HepG2 (cell line): Measurements from ENCODE around the gene ZNF514. TPM values are rescaled to one million over a fixed set of nuclear protein-coding genes. Genes with fewer than 3 reads are reported as not detected.
"Not testable (repeated sequence)": the region's sequence is repeated elsewhere in the genome, so short reads cannot be mapped to it uniquely, and the experiment has no call there.

Experiments
- ATAC-seq: fragments of 200-7000 bp; cut with Tn5 transposase; 3 replicates; pipeline ENCODE4 v1.9.1; 2020; ENCODE audit warnings: mild to moderate bottlenecking, moderate library complexity
- BruUV-seq: library from RNA; stranded (reverse); fragments of 400-500 nt; replicated peaks from 2 replicates; lab custom pipeline; 2021; lab: Mats Ljungman, UMichigan
- CTCF ChIA-PET: fragments of 300-600 bp; formaldehyde crosslinking; extraction: SDS; loops from one replicate; lab custom pipeline; 2021; ENCODE audit warnings: low total read pairs, inconsistent platforms, low intra/inter-chr PET ratio; lab: Yijun Ruan, JAX
- POLR2A ChIA-PET: fragments of 350-600 bp; sonication (Branson Sonifier 250); formaldehyde crosslinking; loops from one replicate; lab custom pipeline; 2020; ENCODE audit warnings: antibody characterized with exemption, inconsistent platforms; lab: Yijun Ruan, JAX
- DNase-seq: peaks from one replicate; pipeline ENCODE4 v3.0.0-alpha.2; 2015; ENCODE audit warnings: low spot score
- FAIRE-seq: peaks from 3 replicates; lab custom pipeline; 2011; peaks lifted over from hg19 to GRCh38; lab: Jason Lieb, UNC
- H2AFZ ChIP-seq: one replicate; pipeline ENCODE4 v1.6.1; 2011; ENCODE audit warnings: low read length, inconsistent platforms
- H3K27ac ChIP-seq: fragments of 300-600 bp; 3 replicates; pipeline ENCODE4 v1.8.0; 2011; ENCODE audit warnings: mixed run types, mild to moderate bottlenecking, mixed read lengths, low read length, inconsistent platforms; ENCODE audit not compliant: insufficient read depth; ENCODE audit errors: extremely low read length
- H3K27me3 ChIP-seq, 2 experiments: fragments of 200-600 bp in 1 of 2; 2 replicates in 1 of 2; 3 replicates in 1 of 2; pipeline versions ENCODE4 v1.6.0 to v1.8.0; 2011; ENCODE audit warnings: low read length in 2 of 2, mild to moderate bottlenecking in 2 of 2, moderate library complexity in 2 of 2, inconsistent platforms in 1 of 2; ENCODE audit not compliant: insufficient read depth in 2 of 2, control insufficient read depth in 1 of 2
- H3K36me3 ChIP-seq, 2 experiments: fragments of 200-600 bp in 1 of 2; replicated peaks in 1 of 2; 2 replicates in 1 of 2; 3 replicates in 1 of 2; pipeline versions ENCODE4 v1.5.1 to v1.8.0; 2011; ENCODE audit warnings: low read length in 2 of 2, inconsistent platforms in 1 of 2; ENCODE audit not compliant: insufficient read depth in 2 of 2, control insufficient read depth in 1 of 2
- H3K4me1 ChIP-seq: 2 replicates; pipeline ENCODE4 v1.5.1; 2012; ENCODE audit warnings: low read length, inconsistent platforms; ENCODE audit not compliant: insufficient read depth
- H3K4me2 ChIP-seq: 2 replicates; pipeline ENCODE4 v1.6.0; 2011; ENCODE audit warnings: low read depth, low read length, inconsistent platforms
- H3K4me3 ChIP-seq, 3 experiments: fragments of 200-600 bp in 1 of 3; sonication (generic), shearing (Covaris generic) in 1 of 3; replicated peaks in 1 of 3; 2 replicates each; pipeline ENCODE4 v1.5.1; 2011 to 2016; ENCODE audit warnings: low read length in 3 of 3, inconsistent platforms in 2 of 3, low read depth in 2 of 3, mild to moderate bottlenecking in 2 of 3, control low read depth in 1 of 3, mixed read lengths in 1 of 3; ENCODE audit not compliant: insufficient read depth in 1 of 3
- H3K79me2 ChIP-seq: one replicate; pipeline ENCODE4 v1.6.1; 2011; ENCODE audit warnings: low read length, inconsistent platforms; ENCODE audit not compliant: insufficient read depth
- H3K9ac ChIP-seq: 2 replicates; pipeline ENCODE4 v1.6.0; 2011; ENCODE audit warnings: mild to moderate bottlenecking, low read depth, low read length, inconsistent platforms; ENCODE audit not compliant: insufficient read depth
- H3K9me3 ChIP-seq: 2 replicates; pipeline ENCODE4 v1.5.1; 2012; ENCODE audit warnings: mild to moderate bottlenecking, low read length
- H4K20me1 ChIP-seq: 2 replicates; pipeline ENCODE4 v1.6.0; 2011; ENCODE audit warnings: inconsistent platforms, mild to moderate bottlenecking, low read length, moderate library complexity; ENCODE audit not compliant: insufficient read depth
- ARHGAP35 ChIP-seq: sonication (generic); formaldehyde crosslinking; IDR thresholded peaks from 2 replicates; pipeline ENCODE4 v1.9.0; 2022; ENCODE audit warnings: mild to moderate bottlenecking, inconsistent platforms, moderate library complexity, missing genetic modification reagents, borderline replicate concordance
- DPF2 ChIP-seq: sonication (generic); formaldehyde crosslinking; IDR thresholded peaks from 2 replicates; pipeline ENCODE4 v1.4.0; 2020; ENCODE audit warnings: mild to moderate bottlenecking, low read depth, missing genetic modification reagents, borderline replicate concordance
- KDM1A ChIP-seq: IDR thresholded peaks from 2 replicates; pipeline ENCODE4 v1.6.1; 2016; ENCODE audit warnings: missing compliant biosample characterization
- NFE2L2 ChIP-seq: fragments of 150-350 bp; IDR thresholded peaks from 2 replicates; pipeline ENCODE4 v1.6.1; 2014; ENCODE audit warnings: low read length
- NFKBIZ ChIP-seq: IDR thresholded peaks from 2 replicates; pipeline ENCODE4 v1.6.1; 2018; ENCODE audit warnings: missing genetic modification reagents, missing compliant biosample characterization
- NFRKB ChIP-seq: fragments of 450-650 bp; IDR thresholded peaks from 2 replicates; pipeline ENCODE4 v1.6.1; 2017
- PBX3 ChIP-seq: sonication (generic); formaldehyde crosslinking; IDR thresholded peaks from 2 replicates; pipeline ENCODE4 v1.8.1; 2023; ENCODE audit warnings: missing genetic modification reagents, inconsistent platforms, borderline replicate concordance
- THAP11 ChIP-seq: IDR thresholded peaks from 2 replicates; pipeline ENCODE4 v1.6.1; 2016; ENCODE audit warnings: missing biosample characterization, missing genetic modification reagents
- ZBTB39 ChIP-seq: sonication (generic); formaldehyde crosslinking; IDR thresholded peaks from 2 replicates; pipeline ENCODE4 v1.5.0; 2020; ENCODE audit warnings: missing genetic modification reagents
- ZBTB8A ChIP-seq: sonication (generic); formaldehyde crosslinking; IDR thresholded peaks from 2 replicates; pipeline ENCODE4 v1.4.0; 2020; ENCODE audit warnings: mild to moderate bottlenecking, low read depth, missing genetic modification reagents, borderline replicate concordance
- ZKSCAN8 ChIP-seq: IDR thresholded peaks from 2 replicates; pipeline ENCODE4 v1.6.1; 2016; ENCODE audit warnings: borderline replicate concordance, missing genetic modification reagents, missing compliant biosample characterization
- ZNF121 ChIP-seq: sonication (generic); formaldehyde crosslinking; IDR thresholded peaks from 2 replicates; pipeline ENCODE4 v1.5.0; 2020; ENCODE audit warnings: mild to moderate bottlenecking, missing genetic modification reagents
- ZNF160 ChIP-seq: sonication (generic); formaldehyde crosslinking; IDR thresholded peaks from 2 replicates; pipeline ENCODE4 v1.8.0; 2022; ENCODE audit warnings: mild to moderate bottlenecking, inconsistent platforms, missing genetic modification reagents
- ZNF282 ChIP-seq: fragments of 450-650 bp; IDR thresholded peaks from 2 replicates; pipeline ENCODE4 v1.6.1; 2018; ENCODE audit not compliant: partially characterized antibody
- ZNF432 ChIP-seq: sonication (generic); formaldehyde crosslinking; IDR thresholded peaks from 2 replicates; pipeline ENCODE4 v1.5.0; 2020; ENCODE audit warnings: missing genetic modification reagents, mild to moderate bottlenecking, borderline replicate concordance
- ZNF614 ChIP-seq: IDR thresholded peaks from 2 replicates; pipeline ENCODE4 v1.6.1; 2018; ENCODE audit warnings: missing biosample characterization, missing genetic modification reagents, inconsistent platforms, borderline replicate concordance
- ZNF703 ChIP-seq: sonication (generic); formaldehyde crosslinking; IDR thresholded peaks from 2 replicates; pipeline ENCODE4 v1.5.1; 2020; ENCODE audit warnings: missing genetic modification reagents, mild to moderate bottlenecking, moderate library complexity, borderline replicate concordance
- ZNF773 ChIP-seq: sonication (generic); formaldehyde crosslinking; IDR thresholded peaks from 2 replicates; pipeline ENCODE4 v1.4.0; 2020; ENCODE audit warnings: missing genetic modification reagents, borderline replicate concordance
- ZNF83 ChIP-seq: sonication (generic); formaldehyde crosslinking; IDR thresholded peaks from 2 replicates; pipeline ENCODE4 v1.4.0; 2020; ENCODE audit warnings: missing genetic modification reagents, mild to moderate bottlenecking, borderline replicate concordance
- ZSCAN21 ChIP-seq: sonication (generic); formaldehyde crosslinking; IDR thresholded peaks from 2 replicates; pipeline ENCODE4 v1.8.0; 2022; ENCODE audit warnings: mild to moderate bottlenecking, missing genetic modification reagents, moderate library complexity, borderline replicate concordance
- WGBS: methylation state at CpG from one replicate; pipeline ENCODE4 v1.1.6; 2017; ENCODE audit warnings: low lambda C conversion rate; 5-methylcytosine and 5-hydroxymethylcytosine counted together
- in situ Hi-C: cut with HindIII; loops from 2 replicates; pipeline ENCODE4 v1.10.0; 2017; ENCODE audit warnings: low pct_unique_long_range_greater_than_20kb; ENCODE audit not compliant: extremely low pct_ligation_motif_present
- intact Hi-C: fragments of 100-400 bp; cut with micrococcal nuclease; formaldehyde crosslinking; loops from one replicate; pipeline ENCODE4 v1.10.0; 2022; ENCODE audit not compliant: unreplicated experiment
- polyA plus RNA-seq, 8 experiments: library from polyadenylated mRNA; depleted of rRNA in 3 of 8; stranded (reverse) in 7 of 8; unstranded in 1 of 8; fragments of >200 nt; fragmentation: Illumina TruSeq in 4 of 8; extraction: Trizol in 4 of 8; gene quantifications; 2 replicates each; pipeline versions ENCODE4 v1.2.1 to v1.2.3, GENCODE V29; 2011 to 2016; ENCODE audit warnings: low read depth in 4 of 8, missing spikeins in 1 of 8, mixed read lengths in 1 of 8; ENCODE audit not compliant: insufficient read depth in 1 of 8
- total RNA-seq, 5 experiments: library from RNA; depleted of rRNA; stranded (reverse); fragments of >200 nt; fragmentation: Illumina TruSeq; extraction: Trizol; gene quantifications; 2 replicates each; pipeline ENCODE4 v1.2.3, GENCODE V29; 2016; ENCODE audit warnings: low read depth in 1 of 5

The ZNF514 gene
- total and polyA plus RNA-seq, 2 of the 13 experiments (the other 11 are each of a cell fraction or from before 2014, with no cell fraction given), result 15.2 to 18.7 TPM

GRCh38 chr2:95099910-95100309 lies 59.7 kb downstream of the ZNF514 start:
- peaks cover 4% of the 10 kb centered on the region for H3K79me2 ChIP-seq
- POLR2A ChIA-PET, result no interaction called here
- TF ChIP-seq DPF2 (CRISPR knock-in tag) (no peak), ZNF83 (no peak), ZNF614 (no peak), PBX3 (CRISPR knock-in tag) (no peak), NFRKB (no peak), NFKBIZ (CRISPR knock-in tag) (no peak), ZNF282 (no peak), ZNF703 (CRISPR knock-in tag) (no peak), ZNF121 (CRISPR knock-in tag) (no peak), ZBTB8A (CRISPR knock-in tag) (no peak), ARHGAP35 (CRISPR knock-in tag) (no peak), ZNF432 (no peak), ZNF773 (CRISPR knock-in tag) (no peak), KDM1A (CRISPR knock-in tag) (no peak), ZBTB39 (CRISPR knock-in tag) (no peak), NFE2L2 (no peak), ZKSCAN8 (CRISPR knock-in tag) (no peak), ZSCAN21 (CRISPR knock-in tag) (no peak), ZNF160 (no peak), THAP11 (CRISPR knock-in tag) (no peak)
- intact Hi-C loops (no loop called here), in situ Hi-C loops (no loop called here)
- FAIRE-seq (no peak), DNase-seq (no peak), ATAC-seq (no peak)
- no peaks in the 10 kb centered on the region for H3K9me3 ChIP-seq
- H3K4me1 ChIP-seq, result no peaks in the 10 kb centered on the region
- no peaks in the 10 kb centered on the region for H4K20me1 ChIP-seq
- no peak overlapping the region for H3K4me3 ChIP-seq
- H2AFZ ChIP-seq, result no peak overlapping the region
- CTCF ChIA-PET, result no interaction called here
- no TSS peak for BruUV-seq
- no peaks in the 10 kb centered on the region for H3K27me3 ChIP-seq
- no peak overlapping the region for H3K9ac ChIP-seq
- H3K36me3 ChIP-seq, result peaks cover 15 to 57% of the 10 kb centered on the region in 2 experiments
- 100% methylated on average over 2 of the region's 2 CpGs for WGBS
- H3K27ac ChIP-seq, result no peak overlapping the region
- H3K4me2 ChIP-seq, result no peak overlapping the region

GRCh38 chr2:95098273-95098672 lies 61.4 kb downstream of the ZNF514 start:
- FAIRE-seq, H3K4me3 ChIP-seq, H3K9ac ChIP-seq, H2AFZ ChIP-seq, H3K27ac ChIP-seq, ATAC-seq, BruUV-seq, in situ Hi-C loops, H3K4me2 ChIP-seq, DNase-seq, intact Hi-C loops, CTCF ChIA-PET, H3K27me3 ChIP-seq, H3K79me2 ChIP-seq, H3K4me1 ChIP-seq, H4K20me1 ChIP-seq, POLR2A ChIA-PET, H3K9me3 ChIP-seq: not testable (repeated sequence)
- peaks cover 12 to 50% of the 10 kb centered on the region in 2 experiments; a peak in 4 of 5 replicates for H3K36me3 ChIP-seq
- WGBS, result 99% methylated on average over 5 of the region's 5 CpGs
